ENCODE measurements around the gene LYZ.

DNA sequence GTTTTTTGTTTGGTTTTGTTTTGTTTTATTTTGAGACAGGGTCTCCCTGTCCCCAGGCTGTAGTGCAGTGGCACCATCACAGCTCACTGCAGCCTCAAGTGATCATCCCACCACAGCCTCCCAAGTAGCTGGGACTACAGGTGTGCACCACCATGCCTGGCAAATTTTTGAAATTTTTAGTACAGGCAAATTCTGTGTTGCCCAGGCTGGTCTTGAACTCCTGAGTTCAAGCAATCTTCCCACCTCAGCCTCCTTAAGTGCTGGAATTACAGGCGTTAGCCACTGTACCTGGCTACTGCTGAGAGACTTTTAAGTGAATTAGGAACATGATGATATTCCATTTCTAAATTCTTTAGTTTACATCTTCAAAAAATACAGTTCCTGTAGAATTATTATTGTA is 2.6 kb downstream of the LYZ start:
- no peak for TF ChIP-seq POLR2A (IDR thresholded peaks at IDR 0.05)
- TF ChIP-seq, protein P1, sequence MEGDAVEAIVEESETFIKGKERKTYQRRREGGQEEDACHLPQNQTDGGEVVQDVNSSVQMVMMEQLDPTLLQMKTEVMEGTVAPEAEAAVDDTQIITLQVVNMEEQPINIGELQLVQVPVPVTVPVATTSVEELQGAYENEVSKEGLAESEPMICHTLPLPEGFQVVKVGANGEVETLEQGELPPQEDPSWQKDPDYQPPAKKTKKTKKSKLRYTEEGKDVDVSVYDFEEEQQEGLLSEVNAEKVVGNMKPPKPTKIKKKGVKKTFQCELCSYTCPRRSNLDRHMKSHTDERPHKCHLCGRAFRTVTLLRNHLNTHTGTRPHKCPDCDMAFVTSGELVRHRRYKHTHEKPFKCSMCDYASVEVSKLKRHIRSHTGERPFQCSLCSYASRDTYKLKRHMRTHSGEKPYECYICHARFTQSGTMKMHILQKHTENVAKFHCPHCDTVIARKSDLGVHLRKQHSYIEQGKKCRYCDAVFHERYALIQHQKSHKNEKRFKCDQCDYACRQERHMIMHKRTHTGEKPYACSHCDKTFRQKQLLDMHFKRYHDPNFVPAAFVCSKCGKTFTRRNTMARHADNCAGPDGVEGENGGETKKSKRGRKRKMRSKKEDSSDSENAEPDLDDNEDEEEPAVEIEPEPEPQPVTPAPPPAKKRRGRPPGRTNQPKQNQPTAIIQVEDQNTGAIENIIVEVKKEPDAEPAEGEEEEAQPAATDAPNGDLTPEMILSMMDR (IDR thresholded peaks at IDR 0.05) = no peak

All from heart left ventricle (tissue), 13 donors.